DND-41 (cell line): ENCODE results near the gene MSGN1.

Source experiments
- CTCF ChIP-seq: IDR thresholded peaks from 2 replicates; pipeline ENCODE4 v1.5.1; 2012; ENCODE audit warnings: borderline replicate concordance, low read length, moderate library complexity, mild to moderate bottlenecking; ENCODE audit not compliant: poor library complexity, severe bottlenecking; ENCODE audit errors: extremely low read depth
- EZH2 ChIP-seq: IDR thresholded peaks from 3 replicates; pipeline ENCODE4 v1.6.1; 2012; ENCODE audit warnings: borderline replicate concordance, low read depth, mild to moderate bottlenecking, moderate library complexity, low read length, inconsistent platforms; ENCODE audit not compliant: severe bottlenecking

GRCh38 chr2:17803497-17803896, 12.8 kb upstream of the MSGN1 start:
- TF ChIP-seq CTCF (no peak), EZH2 (no peak)
